BLaER1 (cell line): ENCODE data around the gene ASTN2.

Source experiments
- H3K27ac ChIP-seq: shearing (Covaris generic); formaldehyde crosslinking; 2 replicates; pipeline ENCODE4 v1.8.1; 2022
- H3K27me3 ChIP-seq: shearing (Covaris generic); formaldehyde crosslinking; 2 replicates; pipeline ENCODE4 v1.8.1; 2022
- H3K36me3 ChIP-seq: shearing (Covaris generic); formaldehyde crosslinking; 2 replicates; pipeline ENCODE4 v1.8.1; 2022
- H3K4me1 ChIP-seq: shearing (Covaris generic); formaldehyde crosslinking; 2 replicates; pipeline ENCODE4 v1.8.1; 2022
- H3K4me2 ChIP-seq: shearing (Covaris generic); formaldehyde crosslinking; 2 replicates; pipeline ENCODE4 v1.8.1; 2022
- H3K4me3 ChIP-seq: shearing (Covaris generic); formaldehyde crosslinking; 2 replicates; pipeline ENCODE4 v1.8.1; 2022
- H3K9ac ChIP-seq: shearing (Covaris generic); formaldehyde crosslinking; 2 replicates; pipeline ENCODE4 v1.8.1; 2022
- H3K9me3 ChIP-seq: shearing (Covaris generic); formaldehyde crosslinking; 2 replicates; pipeline ENCODE4 v1.8.1; 2022
- H4K20me1 ChIP-seq: shearing (Covaris generic); formaldehyde crosslinking; 2 replicates; pipeline ENCODE4 v1.8.1; 2022
- Cebpa-rat ChIP-seq: shearing (Covaris generic); IDR thresholded peaks from 2 replicates; pipeline ENCODE4 v1.8.1; 2022

The ASTN2 gene

DNA sequence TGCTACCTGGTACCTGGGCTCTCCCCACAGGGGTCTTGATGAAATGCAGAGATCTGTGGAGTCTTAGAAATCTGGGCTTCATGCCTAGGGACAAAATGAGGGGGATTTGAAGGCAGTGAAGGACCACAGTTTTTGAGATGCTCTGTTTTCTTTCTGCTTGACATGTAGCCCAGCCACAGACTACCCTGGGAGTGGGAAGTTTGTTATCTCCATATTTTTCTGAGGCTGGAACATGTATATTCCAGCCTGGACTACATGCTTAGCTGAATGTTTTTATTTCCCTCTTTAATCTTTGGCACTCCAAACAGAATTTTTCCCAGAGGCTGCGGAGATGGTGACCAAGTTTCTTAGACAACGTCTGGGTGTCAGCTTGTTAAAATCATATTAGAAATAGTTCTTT, 1008.4 kb downstream of the ASTN2 start:
- no peak for TF ChIP-seq Cebpa-rat
- Histone ChIP-seq H4K20me1 (no peaks in the 10 kb centered on the region), H3K9ac (no peak overlapping the region)

GRCh38 chr9:116405321-116405720, 1009.5 kb downstream of the ASTN2 start:
- no peak for TF ChIP-seq Cebpa-rat
- Histone ChIP-seq H3K9ac (no peak overlapping the region), H3K27me3 (no peaks in the 10 kb centered on the region), H3K27ac (no peak overlapping the region), H3K4me2 (no peak overlapping the region), H3K36me3 (no peaks in the 10 kb centered on the region), H3K4me1 (peaks cover 10% of the 10 kb centered on the region; the same call in 1 of the 2 replicates), H3K9me3 (no peaks in the 10 kb centered on the region), H3K4me3 (no peak overlapping the region), H4K20me1 (no peaks in the 10 kb centered on the region)

More for the DNA sequence above, 1008.4 kb downstream of the ASTN2 start:
- H3K36me3 ChIP-seq = no peaks in the 10 kb centered on the region
- no peaks in the 10 kb centered on the region for H3K9me3 ChIP-seq
- H3K27me3 ChIP-seq = no peaks in the 10 kb centered on the region
- no peak overlapping the region for H3K4me3 ChIP-seq
- H3K27ac ChIP-seq = no peak overlapping the region
- no peak overlapping the region for H3K4me2 ChIP-seq
- H3K4me1 ChIP-seq = peaks cover 10% of the 10 kb centered on the region; the same call in 1 of the 2 replicates

- no peak overlapping the region for H3K27ac ChIP-seq
- no peaks in the 10 kb centered on the region for H3K27me3 ChIP-seq
- TF ChIP-seq Cebpa-rat = no peak
- H3K9me3 ChIP-seq = no peaks in the 10 kb centered on the region
- no peak overlapping the region for H3K4me3 ChIP-seq
- H4K20me1 ChIP-seq = no peaks in the 10 kb centered on the region
- no peak overlapping the region for H3K9ac ChIP-seq
- H3K36me3 ChIP-seq = no peaks in the 10 kb centered on the region
- no peak overlapping the region for H3K4me2 ChIP-seq
- peaks cover 10% of the 10 kb centered on the region; the same call in 1 of the 2 replicates for H3K4me1 ChIP-seq
These were observed 1010.6 kb downstream of the ASTN2 start for GRCh38 chr9:116404228-116404627.

- H3K9ac ChIP-seq = no peak overlapping the region
- H3K27ac ChIP-seq = no peak overlapping the region
These were observed 1011.7 kb downstream of the ASTN2 start for GRCh38 chr9:116403171-116403570.

DNA sequence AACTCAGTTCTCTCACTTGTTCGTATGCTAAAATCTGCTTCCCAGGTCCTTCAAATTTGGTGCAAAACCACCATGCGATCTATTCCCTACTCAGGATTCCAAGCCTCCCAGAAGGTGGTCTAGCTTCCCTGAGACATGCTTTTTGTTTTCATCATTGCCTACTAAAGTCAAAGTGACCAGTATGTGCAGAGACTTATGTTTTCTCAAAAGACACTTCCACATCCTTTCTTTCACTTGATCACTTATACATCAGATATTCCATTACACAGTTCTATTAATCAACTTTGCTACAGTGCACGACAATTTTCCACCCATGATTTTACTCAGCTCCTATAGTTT, 1019.2 kb downstream of the ASTN2 start:
- H3K9ac ChIP-seq = no peak overlapping the region
- no peak overlapping the region for H3K4me2 ChIP-seq
- H3K4me1 ChIP-seq = no peaks in the 10 kb centered on the region
- no peak overlapping the region for H3K27ac ChIP-seq
- no peak for TF ChIP-seq Cebpa-rat
- no peaks in the 10 kb centered on the region for H4K20me1 ChIP-seq
- H3K36me3 ChIP-seq = no peaks in the 10 kb centered on the region
- H3K27me3 ChIP-seq = no peaks in the 10 kb centered on the region
- no peak overlapping the region for H3K4me3 ChIP-seq
- no peaks in the 10 kb centered on the region for H3K9me3 ChIP-seq

More at GRCh38 chr9:116403171-116403570, 1011.7 kb downstream of the ASTN2 start:
- no peak for TF ChIP-seq Cebpa-rat
- Histone ChIP-seq H3K4me3 (no peak overlapping the region), H3K4me2 (no peak overlapping the region), H4K20me1 (no peaks in the 10 kb centered on the region), H3K4me1 (peaks cover 10% of the 10 kb centered on the region; the same call in 1 of the 2 replicates), H3K9me3 (no peaks in the 10 kb centered on the region), H3K27me3 (no peaks in the 10 kb centered on the region), H3K36me3 (no peaks in the 10 kb centered on the region)

DNA sequence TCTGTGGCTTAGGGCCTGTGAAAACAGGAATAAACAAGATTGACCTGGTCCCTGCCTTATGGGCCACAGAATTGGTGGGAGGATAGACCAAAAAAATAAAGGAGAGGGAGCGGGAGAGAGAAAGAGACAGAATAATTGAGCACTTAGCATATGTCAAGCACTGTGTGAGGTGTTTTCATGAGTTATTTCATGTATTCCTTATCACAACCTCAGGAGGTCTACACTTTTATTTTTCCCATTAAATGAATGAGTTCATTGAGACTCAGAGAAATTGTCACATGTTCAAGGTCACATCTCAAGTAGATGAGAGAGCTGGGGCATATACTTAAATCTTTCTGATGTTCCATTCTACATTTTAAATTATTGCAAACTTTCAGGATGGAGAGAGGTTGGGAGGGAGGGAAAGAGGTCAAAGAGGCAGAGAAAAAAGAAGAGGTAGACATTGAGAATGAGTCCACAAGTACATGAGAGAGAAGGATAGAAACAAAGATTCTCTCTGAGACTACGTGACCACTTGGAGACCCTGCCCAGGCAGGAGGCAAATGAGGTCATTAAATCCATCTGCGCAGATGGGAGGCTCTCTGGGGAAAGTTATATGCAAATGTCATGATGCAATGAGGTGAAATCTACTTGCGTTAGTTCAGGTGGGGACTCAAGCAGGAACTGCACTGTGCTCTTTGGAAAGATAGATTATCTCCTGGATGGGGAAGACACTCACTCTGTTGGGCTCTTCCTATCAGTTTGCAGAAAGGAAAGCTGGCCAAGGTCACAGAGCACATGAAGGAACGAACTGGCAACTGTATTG, 1019.8 kb downstream of the ASTN2 start:
- Histone ChIP-seq H3K36me3 (no peaks in the 10 kb centered on the region), H3K27ac (no peak overlapping the region), H3K4me2 (no peak overlapping the region), H3K4me3 (no peak overlapping the region), H3K27me3 (no peaks in the 10 kb centered on the region), H4K20me1 (no peaks in the 10 kb centered on the region), H3K9ac (no peak overlapping the region), H3K4me1 (no peaks in the 10 kb centered on the region), H3K9me3 (no peaks in the 10 kb centered on the region)
- TF ChIP-seq Cebpa-rat = no peak

DNA sequence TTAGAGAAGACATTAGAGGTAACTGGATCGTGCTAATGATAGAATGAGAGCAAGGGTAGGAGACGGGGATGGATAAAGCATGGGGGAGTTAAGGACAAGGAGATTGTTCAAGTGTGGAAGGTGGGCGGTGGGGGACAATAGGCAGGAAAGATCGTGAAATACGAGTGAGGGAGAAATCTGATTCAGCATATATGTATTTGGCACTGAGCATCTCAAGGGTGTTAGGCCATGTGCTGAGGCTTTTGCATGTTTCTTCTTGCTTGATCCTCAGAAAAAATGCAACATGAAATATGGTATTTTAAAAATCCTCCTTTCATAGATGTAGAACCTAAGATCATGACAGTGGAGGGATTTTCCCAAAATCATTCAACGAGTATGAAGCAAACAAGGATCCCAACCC, 1020.8 kb downstream of the ASTN2 start:
- no peak for TF ChIP-seq Cebpa-rat
- H3K4me2 ChIP-seq = no peak overlapping the region
- H4K20me1 ChIP-seq = no peaks in the 10 kb centered on the region
- H3K9me3 ChIP-seq = no peaks in the 10 kb centered on the region
- H3K4me1 ChIP-seq = no peaks in the 10 kb centered on the region
- no peak overlapping the region for H3K4me3 ChIP-seq
- no peaks in the 10 kb centered on the region for H3K27me3 ChIP-seq
- H3K36me3 ChIP-seq = no peaks in the 10 kb centered on the region
- H3K27ac ChIP-seq = no peak overlapping the region
- no peak overlapping the region for H3K9ac ChIP-seq

GRCh38 chr9:116393198-116393597, 1021.7 kb downstream of the ASTN2 start:
- no peak for TF ChIP-seq Cebpa-rat
- no peaks in the 10 kb centered on the region for H3K9me3 ChIP-seq
- H3K4me3 ChIP-seq = no peak overlapping the region
- H3K4me2 ChIP-seq = no peak overlapping the region
- H3K4me1 ChIP-seq = peaks cover 3% of the 10 kb centered on the region; the same call in 1 of the 2 replicates
- H3K9ac ChIP-seq = no peak overlapping the region
- H3K27ac ChIP-seq = no peak overlapping the region
- no peaks in the 10 kb centered on the region for H3K27me3 ChIP-seq
- no peaks in the 10 kb centered on the region for H4K20me1 ChIP-seq
- no peaks in the 10 kb centered on the region for H3K36me3 ChIP-seq

- H4K20me1 ChIP-seq = no peaks in the 10 kb centered on the region
- H3K4me2 ChIP-seq = no peak overlapping the region
- H3K4me3 ChIP-seq = no peak overlapping the region
- no peak for TF ChIP-seq Cebpa-rat
- H3K27me3 ChIP-seq = no peaks in the 10 kb centered on the region
- no peak overlapping the region for H3K27ac ChIP-seq
- H3K9me3 ChIP-seq = no peaks in the 10 kb centered on the region
- H3K9ac ChIP-seq = no peak overlapping the region
- H3K36me3 ChIP-seq = no peaks in the 10 kb centered on the region
- peaks cover 10% of the 10 kb centered on the region; the same call in 1 of the 2 replicates for H3K4me1 ChIP-seq
These were observed 1023.5 kb downstream of the ASTN2 start for GRCh38 chr9:116391306-116391900.
